Activated CD8-positive, alpha-beta memory T cell treated with anti-CD3 and anti-CD28 coated beads, Interleukin-2, amount 10 ng/mL, durations not matched to agents 7 days and 5 days (primary cell): ENCODE data around the gene PTPRG. TPM values are rescaled to one million over a fixed set of nuclear protein-coding genes. Genes with fewer than 3 reads are reported as not detected.
"Not testable (repeated sequence)": the region's sequence is repeated elsewhere in the genome, so short reads cannot be mapped to it uniquely, and the experiment has no call there.

ENCODE experiments used
- ATAC-seq: fragments of 150-1000 bp; cut with Tn5 transposase; one replicate; pipeline ENCODE4 v1.10.0; 2021; ENCODE audit warnings: moderate library complexity
- CTCF ChIA-PET: fragments of 350-600 bp; sonication (Branson Sonifier 250); formaldehyde crosslinking; loops from one replicate; lab custom pipeline; 2021; ENCODE audit warnings: antibody characterized with exemption; lab: Charles Lee
- DNase-seq: peaks from one replicate; pipeline ENCODE4 v3.0.0-alpha.2; 2020
- H3K27ac Mint-ChIP-seq: one replicate; pipeline ENCODE4 v1.8.0; 2021; ENCODE audit warnings: mild to moderate bottlenecking, mixed read lengths
- H3K27me3 Mint-ChIP-seq: one replicate; pipeline ENCODE4 v1.8.0; 2021; ENCODE audit warnings: mixed read lengths
- H3K36me3 Mint-ChIP-seq: one replicate; pipeline ENCODE4 v1.8.0; 2021; ENCODE audit warnings: mild to moderate bottlenecking, mixed read lengths
- H3K4me1 Mint-ChIP-seq: one replicate; pipeline ENCODE4 v1.8.0; 2021; ENCODE audit warnings: mixed read lengths
- H3K4me3 Mint-ChIP-seq: one replicate; pipeline ENCODE4 v1.8.0; 2021; ENCODE audit warnings: mild to moderate bottlenecking, moderate library complexity, mixed read lengths
- H3K9me3 Mint-ChIP-seq: one replicate; pipeline ENCODE4 v1.8.0; 2022; ENCODE audit warnings: low read depth, mixed read lengths
- total RNA-seq, 2 experiments: library from RNA; stranded (reverse); gene quantifications; one replicate each; pipeline ENCODE4 v1.2.3, GENCODE V29; 2021

PTPRG gene
- total RNA-seq, 2 experiments from 2014 or later, result 0.21 TPM; not detected in 1

GRCh38 chr3:61805510-61806080 is 244.2 kb downstream of the PTPRG start:
- Mint-ChIP-seq H3K27me3 (no peaks in the 10 kb centered on the region), H3K4me1 (no peaks in the 10 kb centered on the region), H3K4me3 (no peak overlapping the region), H3K9me3 (no peaks in the 10 kb centered on the region), H3K36me3 (no peaks in the 10 kb centered on the region), H3K27ac (no peak overlapping the region)
- CTCF ChIA-PET, result no interaction called here
- no peak for ATAC-seq
- DNase-seq, result no peak

- CTCF ChIA-PET, result no interaction called here
- H3K4me3 Mint-ChIP-seq, result no peak overlapping the region
- no peaks in the 10 kb centered on the region for H3K9me3 Mint-ChIP-seq
- no peak for DNase-seq
- H3K27me3 Mint-ChIP-seq, result no peaks in the 10 kb centered on the region
- H3K4me1 Mint-ChIP-seq, result no peaks in the 10 kb centered on the region
- H3K27ac Mint-ChIP-seq, result no peak overlapping the region
- H3K36me3 Mint-ChIP-seq, result no peaks in the 10 kb centered on the region
- no peak for ATAC-seq
These were observed 245.4 kb downstream of the PTPRG start for GRCh38 chr3:61806810-61807209.

GRCh38 chr3:61807865-61808276 is 246.5 kb downstream of the PTPRG start:
- DNase-seq, result no peak
- H3K9me3 Mint-ChIP-seq, result no peaks in the 10 kb centered on the region
- H3K4me3 Mint-ChIP-seq, result no peak overlapping the region
- no peaks in the 10 kb centered on the region for H3K27me3 Mint-ChIP-seq
- no peak for ATAC-seq
- no peaks in the 10 kb centered on the region for H3K4me1 Mint-ChIP-seq
- no peak overlapping the region for H3K27ac Mint-ChIP-seq
- H3K36me3 Mint-ChIP-seq, result no peaks in the 10 kb centered on the region
- CTCF ChIA-PET, result interaction anchor here (0.6 kb wide), 1 partner anchor 154 kb away, joined by 3 read pairs; no protein-coding TSS in a partner anchor

- CTCF ChIA-PET, result no interaction called here
- no peak overlapping the region for H3K27ac Mint-ChIP-seq
These were observed 247.2 kb downstream of the PTPRG start for GRCh38 chr3:61808526-61808925.

GRCh38 chr3:61808999-61809398 is 247.6 kb downstream of the PTPRG start:
- Mint-ChIP-seq H3K4me1 (no peaks in the 10 kb centered on the region), H3K27me3 (no peaks in the 10 kb centered on the region), H3K4me3 (no peak overlapping the region), H3K27ac (no peak overlapping the region), H3K9me3 (no peaks in the 10 kb centered on the region), H3K36me3 (no peaks in the 10 kb centered on the region)
- CTCF ChIA-PET, result no interaction called here
- DNase-seq (no peak), ATAC-seq (no peak)

More at GRCh38 chr3:61808526-61808925, 247.2 kb downstream of the PTPRG start:
- Mint-ChIP-seq H3K4me3 (no peak overlapping the region), H3K9me3 (no peaks in the 10 kb centered on the region), H3K27me3 (no peaks in the 10 kb centered on the region), H3K4me1 (no peaks in the 10 kb centered on the region), H3K36me3 (no peaks in the 10 kb centered on the region)
- ATAC-seq, result no peak
- DNase-seq, result no peak

- Mint-ChIP-seq H3K4me1 (no peaks in the 10 kb centered on the region), H3K9me3 (no peaks in the 10 kb centered on the region), H3K36me3 (no peaks in the 10 kb centered on the region), H3K27ac (no peak overlapping the region), H3K4me3 (no peak overlapping the region), H3K27me3 (no peaks in the 10 kb centered on the region)
- CTCF ChIA-PET, result no interaction called here
- ATAC-seq (no peak), DNase-seq (no peak)
These were observed 248.5 kb downstream of the PTPRG start for GRCh38 chr3:61809879-61810278.

GRCh38 chr3:61810953-61811497 is 249.7 kb downstream of the PTPRG start:
- Mint-ChIP-seq H3K27me3 (no peaks in the 10 kb centered on the region), H3K4me3 (no peak overlapping the region), H3K36me3 (no peaks in the 10 kb centered on the region), H3K4me1 (no peaks in the 10 kb centered on the region), H3K27ac (no peak overlapping the region), H3K9me3 (no peaks in the 10 kb centered on the region)
- ATAC-seq (no peak), DNase-seq (no peak)
- CTCF ChIA-PET, result no interaction called here

- ATAC-seq, result no peak
- Mint-ChIP-seq H3K4me1 (no peaks in the 10 kb centered on the region), H3K36me3 (no peaks in the 10 kb centered on the region), H3K27me3 (no peaks in the 10 kb centered on the region), H3K9me3 (no peaks in the 10 kb centered on the region), H3K27ac (no peak overlapping the region), H3K4me3 (no peak overlapping the region)
- CTCF ChIA-PET, result no interaction called here
- no peak for DNase-seq
These were observed 250.3 kb downstream of the PTPRG start for GRCh38 chr3:61811652-61812051.

GRCh38 chr3:61812085-61812484 is 250.7 kb downstream of the PTPRG start:
- H3K9me3 Mint-ChIP-seq, result no peaks in the 10 kb centered on the region
- H3K27me3 Mint-ChIP-seq, result no peaks in the 10 kb centered on the region
- H3K36me3 Mint-ChIP-seq, result no peaks in the 10 kb centered on the region
- CTCF ChIA-PET, result no interaction called here
- H3K27ac Mint-ChIP-seq, result no peak overlapping the region
- no peaks in the 10 kb centered on the region for H3K4me1 Mint-ChIP-seq
- no peak for DNase-seq
- no peak overlapping the region for H3K4me3 Mint-ChIP-seq
- ATAC-seq, result no peak

GRCh38 chr3:61812517-61812916 is 251.1 kb downstream of the PTPRG start:
- H3K4me3 Mint-ChIP-seq, result no peak overlapping the region
- H3K27me3 Mint-ChIP-seq, result no peaks in the 10 kb centered on the region
- no peak for ATAC-seq
- CTCF ChIA-PET, result no interaction called here
- no peaks in the 10 kb centered on the region for H3K9me3 Mint-ChIP-seq
- H3K4me1 Mint-ChIP-seq, result no peaks in the 10 kb centered on the region
- H3K36me3 Mint-ChIP-seq, result no peaks in the 10 kb centered on the region
- DNase-seq, result no peak
- no peak overlapping the region for H3K27ac Mint-ChIP-seq

GRCh38 chr3:61813636-61814035 is 252.3 kb downstream of the PTPRG start:
- no peaks in the 10 kb centered on the region for H3K36me3 Mint-ChIP-seq
- H3K27ac Mint-ChIP-seq, result no peak overlapping the region
- H3K4me3 Mint-ChIP-seq, result no peak overlapping the region
- ATAC-seq, result no peak
- no peaks in the 10 kb centered on the region for H3K9me3 Mint-ChIP-seq
- DNase-seq, result no peak
- H3K27me3 Mint-ChIP-seq, result no peaks in the 10 kb centered on the region
- CTCF ChIA-PET, result no interaction called here
- no peaks in the 10 kb centered on the region for H3K4me1 Mint-ChIP-seq

- DNase-seq (no peak), ATAC-seq (no peak)
- no peaks in the 10 kb centered on the region for H3K27me3 Mint-ChIP-seq
- no peaks in the 10 kb centered on the region for H3K36me3 Mint-ChIP-seq
- no peak overlapping the region for H3K4me3 Mint-ChIP-seq
- no peaks in the 10 kb centered on the region for H3K4me1 Mint-ChIP-seq
- H3K9me3 Mint-ChIP-seq, result no peaks in the 10 kb centered on the region
- H3K27ac Mint-ChIP-seq, result no peak overlapping the region
- CTCF ChIA-PET, result interaction anchor here (0.7 kb wide), 1 partner anchor 32 kb away, joined by 3 read pairs; no protein-coding TSS in a partner anchor
These were observed 253.3 kb downstream of the PTPRG start for GRCh38 chr3:61814674-61815073.

- ATAC-seq, DNase-seq, H3K27me3 Mint-ChIP-seq, CTCF ChIA-PET, H3K27ac Mint-ChIP-seq, H3K9me3 Mint-ChIP-seq, H3K4me1 Mint-ChIP-seq, H3K4me3 Mint-ChIP-seq, H3K36me3 Mint-ChIP-seq: not testable (repeated sequence)
These were observed 254.9 kb downstream of the PTPRG start for GRCh38 chr3:61816304-61816703.

- Mint-ChIP-seq H3K36me3 (no peaks in the 10 kb centered on the region), H3K4me1 (no peaks in the 10 kb centered on the region), H3K27me3 (no peaks in the 10 kb centered on the region), H3K27ac (no peak overlapping the region), H3K9me3 (peaks cover 2% of the 10 kb centered on the region), H3K4me3 (no peak overlapping the region)
- DNase-seq (no peak), ATAC-seq (no peak)
- CTCF ChIA-PET, result no interaction called here
These were observed 258.5 kb downstream of the PTPRG start for GRCh38 chr3:61819861-61820260.
